OCI-LY1 (cell line): Measurements from ENCODE around the gene DNAH11.

Source experiments
- CTCF ChIP-seq: fragments of 200-600 bp; sonication (generic), shearing (Covaris generic); IDR thresholded peaks from 2 replicates; pipeline ENCODE4 v1.5.1; 2017; ENCODE audit warnings: mild to moderate bottlenecking, antibody characterized with exemption, low read length, moderate library complexity, mixed read lengths
- EZH2 ChIP-seq: fragments of 200-600 bp; sonication (generic), shearing (Covaris generic); IDR thresholded peaks from 2 replicates; pipeline ENCODE4 v1.8.0; 2017; ENCODE audit warnings: borderline replicate concordance, mixed run types, mild to moderate bottlenecking, antibody characterized with exemption, low read length, moderate library complexity, mixed read lengths

DNA sequence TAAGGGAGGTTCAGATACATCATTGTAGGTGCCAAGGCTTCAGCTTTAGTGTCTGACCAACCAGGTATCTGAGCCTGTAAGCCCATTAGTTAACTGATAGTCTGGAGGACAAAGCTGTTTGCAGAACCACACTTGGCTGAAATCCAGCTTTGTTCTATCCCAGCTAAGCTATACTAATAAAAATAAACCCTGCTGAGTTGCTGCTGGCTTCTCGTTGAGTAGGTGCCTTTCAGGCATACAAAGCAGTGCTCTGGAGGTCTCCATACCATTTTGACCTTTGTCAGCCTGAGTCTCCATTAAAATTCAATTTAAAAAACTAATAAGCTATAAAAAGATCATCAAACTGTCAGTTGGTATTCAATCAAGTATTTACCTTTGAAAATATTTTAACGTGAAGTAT, 380.8 kb downstream of the DNAH11 start:
- TF ChIP-seq CTCF (no peak), EZH2 (no peak)
